ENCODE data around the gene BEX4.
"Not testable (repeated sequence)": the region's sequence is repeated elsewhere in the genome, so short reads cannot be mapped to it uniquely, and the experiment has no call there.

The BEX4 gene

GRCh38 chrX:103214870-103215424, at the start of gene BEX4:
TSS of gene BEX4 (plus strand) at chrX:103215108. CDS start at chrX:103216154, 1,046 bp downstream.
- DNase-seq: peak; percentile 82 to 85

- DNase-seq: no peak
These were observed 44.7 kb upstream of the BEX4 start for GRCh38 chrX:103170216-103170615.

- DNase-seq: no peak
These were observed 43.6 kb upstream of the BEX4 start for GRCh38 chrX:103171353-103171752.

GRCh38 chrX:103175256-103175655, 39.7 kb upstream of the BEX4 start:
- DNase-seq: not testable (repeated sequence)

GRCh38 chrX:103175944-103176753, 38.8 kb upstream of the BEX4 start:
- DNase-seq: peak; percentile 17 to 47

- no peak for DNase-seq
These were observed 37.4 kb upstream of the BEX4 start for GRCh38 chrX:103177556-103177955.

- no peak for DNase-seq
These were observed 31.0 kb upstream of the BEX4 start for GRCh38 chrX:103183912-103184311.

- DNase-seq: no peak
These were observed 26.9 kb upstream of the BEX4 start for GRCh38 chrX:103187953-103188475.

GRCh38 chrX:103197721-103198306, 17.1 kb upstream of the BEX4 start:
- DNase-seq: no peak

- not testable (repeated sequence) for DNase-seq
These were observed 16.2 kb upstream of the BEX4 start for GRCh38 chrX:103198668-103199067.

GRCh38 chrX:103201041-103201440, 13.9 kb upstream of the BEX4 start:
- no peak for DNase-seq

GRCh38 chrX:103210056-103210455, 4.9 kb upstream of the BEX4 start:
- no peak for DNase-seq

- peak; percentile 39 to 52 for DNase-seq
These were observed 3.7 kb upstream of the BEX4 start for GRCh38 chrX:103211012-103211715.

- DNase-seq: no peak
These were observed 2.0 kb upstream of the BEX4 start for GRCh38 chrX:103212749-103213457.

- peak; percentile 30 to 51 for DNase-seq
These were observed 600 bp downstream of the BEX4 start for GRCh38 chrX:103215425-103215991.

GRCh38 chrX:103220511-103221323, 5.8 kb downstream of the BEX4 start:
- no peak for DNase-seq

GRCh38 chrX:103225918-103226317, 11.0 kb downstream of the BEX4 start:
- not testable (repeated sequence) for DNase-seq

GRCh38 chrX:103233263-103233662, 18.4 kb downstream of the BEX4 start:
- DNase-seq: no peak

GRCh38 chrX:103234869-103235268, 20.0 kb downstream of the BEX4 start:
- DNase-seq: no peak

GRCh38 chrX:103235608-103236007, 20.7 kb downstream of the BEX4 start:
- DNase-seq: not testable (repeated sequence)

- DNase-seq: no peak
These were observed 21.4 kb downstream of the BEX4 start for GRCh38 chrX:103236296-103236695.

Data from CD4-positive, alpha-beta T cell treated with Interleukin-1 beta for 1 hour (primary cell).